Endothelial cell of umbilical vein (primary cell): ENCODE results near the gene RSPH10B2. TPM values are rescaled to one million over a fixed set of nuclear protein-coding genes. Genes with fewer than 3 reads are reported as not detected.

Source experiments
- BruUV-seq: library from RNA; stranded (reverse); fragments of 400-500 nt; replicated peaks from 2 replicates; lab custom pipeline; 2021; lab: Mats Ljungman, UMichigan
- CTCF ChIA-PET: fragments of 300-600, 350-600 bp; sonication (Branson Sonifier 250); formaldehyde crosslinking; loops from one replicate; lab custom pipeline; 2021; ENCODE audit warnings: antibody characterized with exemption, inconsistent platforms; lab: Charles Lee
- POLR2A ChIA-PET: fragments of 300-600, 350-600 bp; sonication (Branson Sonifier 250); formaldehyde crosslinking; loops from one replicate; lab custom pipeline; 2021; ENCODE audit warnings: antibody characterized with exemption, inconsistent platforms; lab: Charles Lee
- DNase-seq: peaks from one replicate; pipeline ENCODE4 v3.0.0-alpha.2; 2011; ENCODE audit warnings: low read depth, low spot score
- FAIRE-seq: peaks from 2 replicates; lab custom pipeline; 2011; peaks lifted over from hg19 to GRCh38; lab: Jason Lieb, UNC
- H2AFZ ChIP-seq: 2 replicates; pipeline ENCODE4 v1.6.0; 2012; ENCODE audit warnings: low read depth, low read length, control low read depth, inconsistent platforms
- H3K27ac ChIP-seq: 2 replicates; pipeline ENCODE4 v1.5.1; 2011; ENCODE audit warnings: low read depth, mild to moderate bottlenecking, control low read depth, low read length, moderate library complexity; ENCODE audit not compliant: insufficient read depth
- H3K27me3 ChIP-seq, 2 experiments: 2 replicates each; pipeline versions ENCODE4 v1.6.0 to v1.6.1; 2011; ENCODE audit warnings: low read length in 2 of 2, mixed read lengths in 1 of 2; ENCODE audit not compliant: control insufficient read depth in 2 of 2, insufficient read depth in 2 of 2
- H3K36me3 ChIP-seq, 2 experiments: 2 replicates in 1 of 2; 3 replicates in 1 of 2; pipeline ENCODE4 v1.5.1; 2011; ENCODE audit warnings: low read length in 2 of 2, mild to moderate bottlenecking in 1 of 2, moderate library complexity in 1 of 2; ENCODE audit not compliant: control insufficient read depth in 2 of 2, insufficient read depth in 2 of 2; ENCODE audit errors: extremely low read depth in 1 of 2
- H3K4me1 ChIP-seq: 3 replicates; pipeline ENCODE4 v1.5.1; 2011; ENCODE audit warnings: mild to moderate bottlenecking, low read length; ENCODE audit not compliant: control insufficient read depth, insufficient read depth; ENCODE audit errors: extremely low read depth
- H3K4me2 ChIP-seq: 2 replicates; pipeline ENCODE4 v1.6.1; 2011; ENCODE audit warnings: low read length, control low read depth, mixed read lengths; ENCODE audit not compliant: insufficient read depth
- H3K4me3 ChIP-seq, 3 experiments: fragments of 200-600 bp in 1 of 3; sonication (generic), shearing (Covaris generic) in 1 of 3; replicated peaks in 1 of 3; 2 replicates each; pipeline ENCODE4 v1.5.1; 2011 to 2016; ENCODE audit warnings: control low read depth in 3 of 3, low read length in 3 of 3, mild to moderate bottlenecking in 2 of 3, inconsistent platforms in 1 of 3, low read depth in 1 of 3, moderate library complexity in 1 of 3; ENCODE audit not compliant: insufficient read depth in 1 of 3
- H3K79me2 ChIP-seq: 2 replicates; pipeline ENCODE4 v1.6.0; 2012; ENCODE audit warnings: low read length, inconsistent platforms; ENCODE audit not compliant: control insufficient read depth, insufficient read depth
- H3K9ac ChIP-seq: replicated peaks from 2 replicates; pipeline ENCODE3; 2011; ENCODE audit warnings: low read length, control low read depth; ENCODE audit not compliant: insufficient read depth; ENCODE audit errors: extremely low read depth
- H3K9me1 ChIP-seq: replicated peaks from 3 replicates; pipeline ENCODE4 v1.6.0; 2011; ENCODE audit warnings: mild to moderate bottlenecking, low read length; ENCODE audit not compliant: control insufficient read depth, insufficient read depth; ENCODE audit errors: extremely low read depth
- H3K9me3 ChIP-seq: replicated peaks from 2 replicates; pipeline ENCODE4 v1.5.1; 2012; ENCODE audit warnings: low read length, inconsistent platforms; ENCODE audit not compliant: control insufficient read depth, insufficient read depth
- H4K20me1 ChIP-seq: replicated peaks from 2 replicates; pipeline ENCODE3; 2011; ENCODE audit warnings: mild to moderate bottlenecking, low read length; ENCODE audit not compliant: control insufficient read depth, insufficient read depth; ENCODE audit errors: extremely low read depth
- CTCF ChIP-seq, 2 donors: IDR thresholded peaks; 1 replicate in 1 of 2; 2 replicates in 1 of 2; pipeline ENCODE4 v1.5.1; 2011; ENCODE audit warnings: low read length in 2 of 2, mild to moderate bottlenecking in 2 of 2, moderate library complexity in 2 of 2, control low read depth in 1 of 2, inconsistent platforms in 1 of 2, low read depth in 1 of 2; ENCODE audit not compliant: insufficient read depth in 1 of 2; ENCODE audit errors: extremely low read depth in 1 of 2
- EZH2 ChIP-seq: IDR thresholded peaks from 2 replicates; pipeline ENCODE4 v1.6.1; 2012; ENCODE audit warnings: borderline replicate concordance, low read depth, mild to moderate bottlenecking, moderate library complexity, low read length, inconsistent platforms; ENCODE audit not compliant: severe bottlenecking
- FOS ChIP-seq: IDR thresholded peaks from 2 replicates; pipeline ENCODE4 v1.6.1; 2011; ENCODE audit warnings: mild to moderate bottlenecking, low read length, moderate library complexity, borderline replicate concordance; ENCODE audit not compliant: insufficient read depth
- GATA2 ChIP-seq: IDR thresholded peaks from 2 replicates; pipeline ENCODE4 v1.7.0; 2011; ENCODE audit warnings: low read depth, mild to moderate bottlenecking, moderate library complexity, mixed read lengths, low read length; ENCODE audit not compliant: insufficient read length, insufficient read depth
- JUN ChIP-seq: IDR thresholded peaks from 2 replicates; pipeline ENCODE4 v1.6.1; 2011; ENCODE audit warnings: borderline replicate concordance, low read depth; ENCODE audit not compliant: insufficient read length, insufficient read depth
- MAX ChIP-seq: IDR thresholded peaks from 2 replicates; pipeline ENCODE4 v1.6.1; 2011; ENCODE audit not compliant: insufficient read depth, insufficient read length
- MYC ChIP-seq: IDR thresholded peaks from one replicate; pipeline ENCODE4 v1.6.1; 2011; ENCODE audit warnings: mild to moderate bottlenecking, low read depth, low read length
- POLR2A ChIP-seq: IDR thresholded peaks from 2 replicates; pipeline ENCODE4 v1.6.1; 2012; ENCODE audit warnings: low read depth, mild to moderate bottlenecking, control low read depth, low read length
- POLR2AphosphoS5 ChIP-seq: IDR thresholded peaks from 2 replicates; pipeline ENCODE4 v1.6.1; 2012; ENCODE audit warnings: low read depth, mild to moderate bottlenecking, control low read depth, low read length, moderate library complexity; ENCODE audit not compliant: insufficient read depth
- dilution Hi-C: fragments of 300-500 bp; cut with MboI; formaldehyde crosslinking; loops from one replicate; pipeline ENCODE4 v1.15.0; 2019; ENCODE audit warnings: low sequenced_read_pairs; ENCODE audit not compliant: extremely low pct_ligation_motif_present
- intact Hi-C: fragments of 100-400 bp; cut with micrococcal nuclease; formaldehyde crosslinking; loops from one replicate; pipeline ENCODE4 v1.10.0; 2022
- polyA plus RNA-seq, 4 experiments: library from polyadenylated mRNA; depleted of rRNA in 3 of 4; stranded (reverse) in 3 of 4; unstranded in 1 of 4; fragments of >200 nt; gene quantifications; 2 replicates each; pipeline versions ENCODE4 v1.2.1 to v1.2.3, GENCODE V29; 2011 to 2012; ENCODE audit warnings: missing spikeins in 1 of 4
- total RNA-seq: library from RNA; stranded (reverse); gene quantifications from 2 replicates; pipeline ENCODE4 v1.2.3, GENCODE V29; 2021

Gene RSPH10B2
- total and polyA plus RNA-seq, 2 donors (not counting 3 experiments of a cell fraction or from before 2014, with no cell fraction given) = not detected

- H3K79me2 ChIP-seq = peaks cover 11% of the 10 kb centered on the region
- H3K36me3 ChIP-seq = no peaks in the 10 kb centered on the region
- H3K4me3 ChIP-seq = peak overlapping the region; percentile 54 to 97 (median 75)
- H3K27me3 ChIP-seq = no peaks in the 10 kb centered on the region
- peak; percentile 79 for FAIRE-seq
- H3K4me1 ChIP-seq = peaks cover 4% of the 10 kb centered on the region
- dilution Hi-C loops (no loop called here), intact Hi-C loops (no loop called here)
- peak overlapping the region; percentile 45 for H3K4me2 ChIP-seq
- no peaks in the 10 kb centered on the region for H3K9me1 ChIP-seq
- ChIA-PET CTCF (no interaction called here), POLR2A (no interaction called here)
- H3K9ac ChIP-seq = peak overlapping the region; percentile 79
- peak overlapping the region; percentile 53 for H3K27ac ChIP-seq
- no TSS peak for BruUV-seq
- H2AFZ ChIP-seq = peak overlapping the region; percentile 93
- peak; percentile 82 for DNase-seq
- TF ChIP-seq MYC = peak; percentile 13
- no peak for TF ChIP-seq EZH2
- no peak for TF ChIP-seq GATA2
- no peak for TF ChIP-seq CTCF (IDR thresholded peaks at IDR 0.05; ENCODE audit: extremely low read depth in 1 of 2, insufficient read depth in 1 of 2, low read depth in 1 of 2, low read length in 2 of 2)
- TF ChIP-seq JUN = no peak
- peak; percentile 64 for TF ChIP-seq POLR2AphosphoS5
- no peak for TF ChIP-seq POLR2A
- TF ChIP-seq MAX = peak; percentile 36
- TF ChIP-seq FOS = no peak
- no peaks in the 10 kb centered on the region for H4K20me1 ChIP-seq
- no peaks in the 10 kb centered on the region for H3K9me3 ChIP-seq
Measured at GRCh38 chr7:6729492-6730342, 24.2 kb upstream of the RSPH10B2 start.
